Germinal center (tissue), 1 donor: Measurements from ENCODE around the gene SLC15A1.
A peak's percentile ranks its signal among the peaks of the same experiment; 100 is the strongest.

Experiments
- DNase-seq: peaks from one replicate; pipeline ENCODE4 v3.0.0; 2012; ENCODE audit warnings: mixed read lengths, low spot score

Gene SLC15A1

GRCh38 chr13:98697791-98698190 is 54.7 kb downstream of the SLC15A1 start:
- DNase-seq = no peak

GRCh38 chr13:98693756-98694155 is 58.7 kb downstream of the SLC15A1 start:
- no peak for DNase-seq

GRCh38 chr13:98691360-98691759 is 61.1 kb downstream of the SLC15A1 start:
- DNase-seq = no peak

- no peak for DNase-seq
These were observed 62.0 kb downstream of the SLC15A1 start for GRCh38 chr13:98690348-98691022.

GRCh38 chr13:98689347-98689968 is 63.0 kb downstream of the SLC15A1 start:
- no peak for DNase-seq

- DNase-seq = no peak
These were observed 64.1 kb downstream of the SLC15A1 start for GRCh38 chr13:98688373-98688772.

GRCh38 chr13:98687319-98687718 is 65.2 kb downstream of the SLC15A1 start:
- no peak for DNase-seq

- DNase-seq = no peak
These were observed 66.2 kb downstream of the SLC15A1 start for GRCh38 chr13:98686270-98686669.

GRCh38 chr13:98685146-98685545 is 67.3 kb downstream of the SLC15A1 start:
- DNase-seq = no peak

GRCh38 chr13:98681049-98681448 is 71.4 kb downstream of the SLC15A1 start:
- no peak for DNase-seq

GRCh38 chr13:98678741-98679140 is 73.7 kb downstream of the SLC15A1 start:
- no peak for DNase-seq

GRCh38 chr13:98677398-98677797 is 75.1 kb downstream of the SLC15A1 start:
- DNase-seq = no peak

- DNase-seq = no peak
These were observed 76.2 kb downstream of the SLC15A1 start for GRCh38 chr13:98676239-98676638.

GRCh38 chr13:98675837-98676236 is 76.6 kb downstream of the SLC15A1 start:
- DNase-seq = no peak

GRCh38 chr13:98675066-98675465 is 77.4 kb downstream of the SLC15A1 start:
- DNase-seq = no peak

GRCh38 chr13:98672947-98673613 is 79.4 kb downstream of the SLC15A1 start:
- DNase-seq = peak; percentile 74

GRCh38 chr13:98668155-98668554 is 84.3 kb downstream of the SLC15A1 start:
- DNase-seq = no peak

- no peak for DNase-seq
These were observed 86.9 kb downstream of the SLC15A1 start for GRCh38 chr13:98665638-98665995.

- DNase-seq = no peak
These were observed 87.4 kb downstream of the SLC15A1 start for GRCh38 chr13:98664924-98665637.

- DNase-seq = no peak
These were observed 88.0 kb downstream of the SLC15A1 start for GRCh38 chr13:98664510-98664909.

- no peak for DNase-seq
These were observed 88.4 kb downstream of the SLC15A1 start for GRCh38 chr13:98664047-98664446.

GRCh38 chr13:98658131-98658530 is 94.3 kb downstream of the SLC15A1 start:
- no peak for DNase-seq
